Breast epithelium (tissue), 4 donors: ENCODE measurements around the gene NFE2L2. TPM values are rescaled to one million over a fixed set of nuclear protein-coding genes. Genes with fewer than 3 reads are reported as not detected.
A peak's percentile ranks its signal among the peaks of the same experiment; 100 is the strongest.

Source experiments
- DNase-seq, 2 donors: peaks; one replicate each; pipeline ENCODE4 v3.0.0-alpha.2; 2019; ENCODE audit warnings: low spot score in 2 of 2
- H3K27ac ChIP-seq, 2 donors: fragments of 200-600 bp; sonication (generic) in 1 of 2; one replicate each; pipeline ENCODE4 v1.5.1; 2016 to 2019; ENCODE audit warnings: mild to moderate bottlenecking in 1 of 2
- H3K27me3 ChIP-seq, 2 donors: fragments of 200-600 bp; sonication (generic) in 1 of 2; one replicate each; pipeline versions ENCODE4 v1.5.1 to v1.6.0; 2017 to 2019; ENCODE audit warnings: control low read depth in 1 of 2, mild to moderate bottlenecking in 1 of 2
- H3K36me3 ChIP-seq: fragments of 200-600 bp; one replicate; pipeline ENCODE4 v1.5.1; 2019
- H3K4me1 ChIP-seq, 2 donors: fragments of 200-600 bp; sonication (generic); one replicate each; pipeline ENCODE4 v1.5.1; 2016 to 2019; ENCODE audit warnings: control low read depth in 1 of 2
- H3K4me3 ChIP-seq, 3 donors: fragments of 200-600 bp; sonication (generic); 1 replicate in 2 of 3; 2 replicates in 1 of 3; pipeline ENCODE4 v1.5.1; 2016 to 2019; ENCODE audit warnings: mild to moderate bottlenecking in 3 of 3, moderate library complexity in 2 of 3
- H3K9me3 ChIP-seq, 2 donors: fragments of 200-600 bp; sonication (generic) in 1 of 2; one replicate each; pipeline ENCODE4 v1.5.1; 2016 to 2019; ENCODE audit warnings: control low read depth in 1 of 2
- POLR2A ChIP-seq: fragments of 450-650 bp; IDR thresholded peaks from one replicate; pipeline ENCODE4 v1.6.1; 2016; ENCODE audit warnings: antibody characterized with exemption, mild to moderate bottlenecking, moderate library complexity
- POLR2AphosphoS5 ChIP-seq, 3 donors: sonication (generic); formaldehyde crosslinking; IDR thresholded peaks; one replicate each; pipeline ENCODE4 v1.6.1; 2017; ENCODE audit warnings: antibody characterized with exemption in 3 of 3
- intact Hi-C: fragments of 100-400 bp; cut with DNase I; formaldehyde crosslinking; loops from one replicate; pipeline ENCODE4 v1.15.1; 2023; ENCODE audit warnings: low total_unique reads
- total RNA-seq, 3 donors: library from RNA; depleted of rRNA; stranded (reverse); fragments of >200 nt; gene quantifications; one replicate each; pipeline ENCODE4 v1.1.0, GENCODE V29; 2016
- TF ChIP-seq, protein P1 (sequence below), 3 donors: fragments of 450-650 bp; IDR thresholded peaks; one replicate each; pipeline ENCODE4 v1.5.1; 2016 to 2017; ENCODE audit warnings: antibody characterized with exemption in 3 of 3, mild to moderate bottlenecking in 3 of 3, moderate library complexity in 3 of 3

The NFE2L2 gene
- total RNA-seq, 3 donors from 2014 or later = 63.8 to 133 (median 124) TPM

DNA sequence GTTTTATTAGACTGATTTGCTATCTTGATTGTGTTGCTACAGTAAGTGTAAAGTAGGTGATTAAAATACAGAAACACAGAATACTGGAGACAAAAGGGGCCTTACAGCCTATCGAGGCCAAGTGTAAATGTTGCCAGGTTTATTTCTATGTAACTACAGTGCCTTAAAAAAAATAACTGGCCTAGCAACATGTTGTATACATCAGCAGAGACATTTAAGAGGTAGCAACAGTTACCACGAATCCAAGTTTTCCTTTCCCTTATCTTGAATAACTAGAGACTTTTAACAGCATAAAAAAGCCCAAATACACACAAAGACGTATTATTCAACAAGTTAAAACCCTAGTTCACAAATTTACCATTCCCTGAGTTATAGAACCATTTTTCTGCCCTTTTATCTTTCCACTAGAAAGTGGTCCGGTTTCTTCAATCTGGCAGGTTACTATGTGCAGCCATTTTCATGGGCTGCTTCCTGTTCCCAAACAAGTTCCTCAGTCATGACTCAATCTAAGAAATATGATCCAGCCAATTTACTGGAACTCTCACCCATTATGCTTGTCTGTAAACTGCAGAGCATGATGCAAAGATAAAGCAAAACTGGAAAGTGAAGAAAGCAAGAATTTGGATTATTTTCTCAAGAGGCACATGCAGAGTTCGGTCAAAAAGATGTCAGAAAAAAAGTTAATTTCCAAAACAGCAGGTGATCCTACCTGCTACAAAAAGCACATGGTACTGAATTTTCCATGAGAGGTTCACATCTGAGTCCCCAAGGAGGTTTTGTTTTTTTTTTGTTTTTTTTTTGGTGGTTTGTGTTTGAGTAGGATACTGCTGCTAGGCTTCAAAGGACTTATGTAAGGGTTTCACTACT is 22.2 kb downstream of the NFE2L2 start:
- Histone ChIP-seq H3K36me3 (no peaks in the 10 kb centered on the region), H3K27me3 (no peaks in the 10 kb centered on the region), H3K4me1 (peaks cover 14 to 47% of the 10 kb centered on the region in 2 donors), H3K4me3 (peak overlapping the region in 2 of 3 donors; percentile 7 to 32), H3K9me3 (no peaks in the 10 kb centered on the region), H3K27ac (peak overlapping the region; percentile 94 to 96)
- peak in 2 of 3 donors; percentile 54 to 74 for TF ChIP-seq POLR2AphosphoS5 (IDR thresholded peaks at IDR 0.05)
- TF ChIP-seq, protein P1, sequence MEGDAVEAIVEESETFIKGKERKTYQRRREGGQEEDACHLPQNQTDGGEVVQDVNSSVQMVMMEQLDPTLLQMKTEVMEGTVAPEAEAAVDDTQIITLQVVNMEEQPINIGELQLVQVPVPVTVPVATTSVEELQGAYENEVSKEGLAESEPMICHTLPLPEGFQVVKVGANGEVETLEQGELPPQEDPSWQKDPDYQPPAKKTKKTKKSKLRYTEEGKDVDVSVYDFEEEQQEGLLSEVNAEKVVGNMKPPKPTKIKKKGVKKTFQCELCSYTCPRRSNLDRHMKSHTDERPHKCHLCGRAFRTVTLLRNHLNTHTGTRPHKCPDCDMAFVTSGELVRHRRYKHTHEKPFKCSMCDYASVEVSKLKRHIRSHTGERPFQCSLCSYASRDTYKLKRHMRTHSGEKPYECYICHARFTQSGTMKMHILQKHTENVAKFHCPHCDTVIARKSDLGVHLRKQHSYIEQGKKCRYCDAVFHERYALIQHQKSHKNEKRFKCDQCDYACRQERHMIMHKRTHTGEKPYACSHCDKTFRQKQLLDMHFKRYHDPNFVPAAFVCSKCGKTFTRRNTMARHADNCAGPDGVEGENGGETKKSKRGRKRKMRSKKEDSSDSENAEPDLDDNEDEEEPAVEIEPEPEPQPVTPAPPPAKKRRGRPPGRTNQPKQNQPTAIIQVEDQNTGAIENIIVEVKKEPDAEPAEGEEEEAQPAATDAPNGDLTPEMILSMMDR (IDR thresholded peaks at IDR 0.05) = no peak
- intact Hi-C loops = no loop called here
- no peak for DNase-seq

DNA sequence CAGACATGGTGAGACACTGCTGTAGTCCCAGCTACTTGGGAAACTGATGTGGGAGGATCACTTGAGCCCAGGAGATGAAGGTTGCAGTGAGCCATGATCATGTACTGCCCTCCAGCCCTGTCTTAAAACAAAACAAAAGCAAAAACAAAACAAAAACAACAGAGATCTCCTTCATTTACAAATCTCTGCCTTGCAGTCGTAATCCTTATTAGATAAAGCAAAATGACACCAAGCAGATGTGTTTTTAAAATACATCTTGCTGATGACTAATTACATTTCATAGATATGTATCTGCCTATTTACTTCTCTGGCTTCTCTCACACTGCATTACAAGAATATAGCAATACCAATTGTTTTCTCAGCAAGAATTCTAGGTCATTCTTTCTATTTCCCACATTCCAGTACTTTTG is 22.8 kb downstream of the NFE2L2 start:
- H3K4me1 ChIP-seq = peaks cover 14 to 47% of the 10 kb centered on the region in 2 donors
- H3K27ac ChIP-seq = peak overlapping the region; percentile 94 to 96
- intact Hi-C loops = no loop called here
- no peaks in the 10 kb centered on the region for H3K36me3 ChIP-seq
- no peaks in the 10 kb centered on the region for H3K9me3 ChIP-seq
- no peak for DNase-seq
- peak overlapping the region in 1 of 3 donors; percentile 32 for H3K4me3 ChIP-seq
- TF ChIP-seq POLR2AphosphoS5 (IDR thresholded peaks at IDR 0.05) = no peak
- no peak for TF ChIP-seq POLR2A
- TF ChIP-seq, protein P1 (IDR thresholded peaks at IDR 0.05) = no peak
- no peaks in the 10 kb centered on the region for H3K27me3 ChIP-seq

DNA sequence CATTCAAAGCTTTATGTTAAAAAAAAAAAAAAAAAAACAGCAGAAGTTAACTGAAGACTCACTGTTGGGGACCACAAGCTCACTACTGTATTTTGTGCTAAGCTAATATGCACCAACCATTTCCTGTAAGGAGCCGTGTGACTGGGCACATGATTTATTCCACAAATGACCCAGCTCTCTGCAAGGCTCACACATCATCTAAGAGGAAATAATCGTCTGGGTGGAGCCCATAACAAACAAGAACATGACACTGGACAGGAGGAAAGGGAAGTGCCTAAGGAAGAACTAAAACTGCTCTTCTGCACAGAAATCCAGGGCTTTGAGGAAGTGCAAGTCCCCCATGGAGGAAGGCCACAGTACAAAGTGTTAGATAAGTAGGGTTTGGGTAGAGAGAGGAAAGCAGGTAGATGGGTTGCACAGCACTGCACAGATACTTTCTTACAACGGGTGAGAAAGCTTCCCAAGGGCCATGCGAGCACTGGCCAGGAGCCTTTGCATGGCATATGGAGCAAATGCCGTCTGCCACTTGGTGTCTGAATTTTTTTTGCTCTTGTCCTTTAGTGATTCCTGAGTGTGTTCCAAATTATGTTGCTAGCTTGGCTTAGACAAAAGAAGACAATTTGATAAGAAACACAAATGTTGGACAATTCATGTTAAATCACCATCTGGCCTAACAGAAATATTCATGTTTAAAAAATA is 24.4 kb downstream of the NFE2L2 start:
- no peak for DNase-seq
- Histone ChIP-seq H3K27me3 (no peaks in the 10 kb centered on the region), H3K4me1 (peaks cover 14 to 32% of the 10 kb centered on the region in 2 donors), H3K27ac (peak overlapping the region; percentile 94 to 96), H3K36me3 (no peaks in the 10 kb centered on the region), H3K4me3 (peak overlapping the region in 1 of 3 donors; percentile 37), H3K9me3 (no peaks in the 10 kb centered on the region)
- intact Hi-C loops = no loop called here
- TF ChIP-seq, protein P1 (IDR thresholded peaks at IDR 0.05) = no peak
- peak in 1 of 3 donors; percentile 49 for TF ChIP-seq POLR2AphosphoS5 (IDR thresholded peaks at IDR 0.05)

DNA sequence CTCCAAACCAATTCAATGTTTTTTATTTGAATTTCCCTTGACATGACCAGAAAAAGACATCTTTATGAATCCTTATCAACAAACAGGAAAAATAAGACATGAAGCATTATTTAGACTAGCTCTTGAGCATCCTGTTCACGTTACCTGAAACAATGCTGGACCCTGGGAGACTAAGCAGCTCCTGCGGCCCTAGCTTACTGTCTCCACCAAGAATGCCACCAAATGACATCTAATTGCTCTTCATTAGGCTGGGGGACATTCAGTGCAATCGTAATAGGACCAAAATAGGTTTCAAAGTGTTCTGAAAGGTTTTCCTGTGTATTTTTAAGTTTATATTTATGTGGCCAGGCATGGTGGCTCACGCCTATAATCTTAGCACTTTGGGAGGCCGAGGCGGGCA is 25.5 kb downstream of the NFE2L2 start:
- H3K27me3 ChIP-seq = no peaks in the 10 kb centered on the region
- peak overlapping the region; percentile 94 to 96 for H3K27ac ChIP-seq
- no peak for DNase-seq
- intact Hi-C loops = no loop called here
- H3K9me3 ChIP-seq = no peaks in the 10 kb centered on the region
- H3K36me3 ChIP-seq = no peaks in the 10 kb centered on the region
- TF ChIP-seq POLR2AphosphoS5 (IDR thresholded peaks at IDR 0.05) = no peak
- TF ChIP-seq POLR2A = no peak
- TF ChIP-seq, protein P1 (IDR thresholded peaks at IDR 0.05) = no peak
- H3K4me3 ChIP-seq = no peak overlapping the region
- H3K4me1 ChIP-seq = peaks cover 14 to 31% of the 10 kb centered on the region in 2 donors

DNA sequence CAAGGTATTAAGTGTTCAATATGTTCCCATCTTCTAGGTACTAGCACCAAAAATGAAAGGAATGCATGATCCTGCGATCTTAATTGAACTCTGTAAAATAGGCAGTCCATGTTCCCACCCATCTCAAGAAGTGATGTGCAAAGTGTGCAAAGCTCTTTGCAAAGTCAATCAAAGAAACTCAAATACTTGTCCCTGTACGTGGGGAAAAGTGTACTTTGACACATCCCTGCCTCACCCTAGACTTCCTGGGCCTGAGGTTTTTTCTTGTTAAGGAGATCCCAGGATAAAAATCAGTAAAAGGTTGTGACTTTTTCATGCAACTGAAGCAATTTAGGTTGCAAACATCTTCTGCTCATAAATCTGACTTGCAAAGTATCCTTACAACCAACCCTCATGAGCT is 26.6 kb downstream of the NFE2L2 start:
- Histone ChIP-seq H3K27me3 (no peaks in the 10 kb centered on the region), H3K4me1 (peaks cover 7 to 24% of the 10 kb centered on the region in 2 donors), H3K9me3 (no peaks in the 10 kb centered on the region), H3K4me3 (no peak overlapping the region), H3K27ac (peak overlapping the region; percentile 2 to 96), H3K36me3 (no peaks in the 10 kb centered on the region)
- TF ChIP-seq POLR2AphosphoS5 (IDR thresholded peaks at IDR 0.05) = no peak
- TF ChIP-seq, protein P1 (IDR thresholded peaks at IDR 0.05) = no peak
- TF ChIP-seq POLR2A = no peak
- DNase-seq = no peak
- intact Hi-C loops = no loop called here
